Activated T-helper 1 cell treated with anti-CD3 and anti-CD28 coated beads, Interleukin-12 subunit alpha, Interleukin-12 subunit beta, Interleukin-2, Interleukin-4 antibody, amounts not matched to agents 30 ng/mL and 10 ng/mL and 1 ng/mL, durations not matched to agents 14 hours and 24 hours and 36 hours (primary cell): ENCODE data around the gene PKM. TPM values are rescaled to one million over a fixed set of nuclear protein-coding genes. Genes with fewer than 3 reads are reported as not detected.
"Not testable (repeated sequence)": the region's sequence is repeated elsewhere in the genome, so short reads cannot be mapped to it uniquely, and the experiment has no call there.

ENCODE experiments used
- DNase-seq: peaks from one replicate; pipeline ENCODE4 v3.0.0; 2021; ENCODE audit warnings: low spot score
- H3K27ac Mint-ChIP-seq: one replicate; pipeline ENCODE4 v1.8.0; 2021; ENCODE audit warnings: mild to moderate bottlenecking, mixed read lengths
- H3K27me3 Mint-ChIP-seq: one replicate; pipeline ENCODE4 v1.8.0; 2022; ENCODE audit warnings: mild to moderate bottlenecking, moderate library complexity, mixed read lengths; ENCODE audit not compliant: insufficient read depth
- H3K36me3 Mint-ChIP-seq: one replicate; pipeline ENCODE4 v1.8.0; 2021; ENCODE audit warnings: low read depth, mixed read lengths
- H3K4me1 Mint-ChIP-seq: one replicate; pipeline ENCODE4 v1.8.0; 2021; ENCODE audit warnings: low read depth, mixed read lengths
- H3K4me3 Mint-ChIP-seq: one replicate; pipeline ENCODE4 v1.8.0; 2021; ENCODE audit warnings: mild to moderate bottlenecking, moderate library complexity, mixed read lengths
- H3K9me3 Mint-ChIP-seq: one replicate; pipeline ENCODE4 v1.8.0; 2021; ENCODE audit warnings: mixed read lengths
- intact Hi-C: fragments of 100-400 bp; cut with micrococcal nuclease; formaldehyde crosslinking; loops from one replicate; pipeline ENCODE4 v1.15.1; 2024
- total RNA-seq: library from RNA; stranded (reverse); gene quantifications from 2 replicates; pipeline ENCODE4 v1.2.3, GENCODE V29; 2022

Gene PKM
- total RNA-seq, 1 donor from 2014 or later = 2,442 TPM

DNA sequence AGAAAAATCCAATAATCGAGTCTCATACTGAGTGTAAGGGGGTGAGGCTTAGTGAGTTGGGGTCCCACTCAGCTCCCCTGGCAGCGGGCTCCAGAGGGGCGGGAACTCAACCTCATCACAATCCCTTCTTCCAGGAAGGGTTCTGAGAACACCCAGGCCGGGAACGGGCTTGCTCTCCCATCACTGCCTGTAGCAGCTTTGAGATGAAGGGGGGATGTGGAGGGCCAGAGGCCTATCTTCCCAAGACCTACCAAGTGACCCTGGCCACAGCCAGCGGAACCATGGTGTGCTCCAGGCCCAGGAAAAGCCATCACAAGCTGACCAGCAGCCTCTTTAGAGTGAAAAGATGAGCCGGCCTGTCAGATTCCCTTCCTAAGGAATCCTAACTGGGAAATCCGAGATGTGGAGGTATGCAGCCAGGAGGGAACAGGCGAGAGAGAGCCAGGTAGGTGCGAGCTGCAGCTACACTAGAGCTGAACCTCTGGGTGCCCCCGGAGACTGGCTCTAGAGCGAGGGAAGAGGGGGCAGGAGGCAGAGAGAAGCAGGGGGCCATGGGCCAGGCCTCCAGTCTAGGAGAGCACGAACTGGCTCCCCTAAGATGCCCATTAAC, 51.9 kb downstream of the PKM start:
- H3K27ac Mint-ChIP-seq = no peak overlapping the region
- intact Hi-C loops = no loop called here
- no peak for DNase-seq
- H3K36me3 Mint-ChIP-seq = no peaks in the 10 kb centered on the region
- H3K4me1 Mint-ChIP-seq = no peaks in the 10 kb centered on the region
- peaks cover 34% of the 10 kb centered on the region for H3K27me3 Mint-ChIP-seq
- no peak overlapping the region for H3K4me3 Mint-ChIP-seq
- H3K9me3 Mint-ChIP-seq = no peaks in the 10 kb centered on the region

DNA sequence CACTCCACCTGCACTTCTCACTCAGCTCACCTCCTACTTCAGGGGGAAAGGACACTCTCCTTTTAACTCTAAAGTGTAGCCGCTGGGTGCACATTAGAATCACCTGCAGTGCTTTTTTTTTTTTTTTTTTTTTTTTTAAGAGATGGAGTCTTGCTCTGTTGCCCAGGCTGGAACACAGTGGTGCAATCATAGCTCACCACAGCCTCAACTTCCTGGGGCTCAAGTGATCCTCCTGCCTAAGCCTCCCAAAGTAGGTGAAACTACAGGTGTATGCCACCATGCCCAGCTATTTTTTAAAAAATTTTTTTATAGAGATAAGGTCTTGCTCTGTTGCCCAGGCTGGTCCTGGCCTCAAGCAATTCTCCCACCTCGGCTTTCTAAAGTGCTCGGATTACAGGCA, 54.2 kb downstream of the PKM start:
- DNase-seq = no peak
- no peaks in the 10 kb centered on the region for H3K36me3 Mint-ChIP-seq
- intact Hi-C loops = no loop called here
- no peaks in the 10 kb centered on the region for H3K9me3 Mint-ChIP-seq
- H3K27ac Mint-ChIP-seq = no peak overlapping the region
- peaks cover 20% of the 10 kb centered on the region for H3K27me3 Mint-ChIP-seq
- no peak overlapping the region for H3K4me3 Mint-ChIP-seq
- H3K4me1 Mint-ChIP-seq = no peaks in the 10 kb centered on the region

DNA sequence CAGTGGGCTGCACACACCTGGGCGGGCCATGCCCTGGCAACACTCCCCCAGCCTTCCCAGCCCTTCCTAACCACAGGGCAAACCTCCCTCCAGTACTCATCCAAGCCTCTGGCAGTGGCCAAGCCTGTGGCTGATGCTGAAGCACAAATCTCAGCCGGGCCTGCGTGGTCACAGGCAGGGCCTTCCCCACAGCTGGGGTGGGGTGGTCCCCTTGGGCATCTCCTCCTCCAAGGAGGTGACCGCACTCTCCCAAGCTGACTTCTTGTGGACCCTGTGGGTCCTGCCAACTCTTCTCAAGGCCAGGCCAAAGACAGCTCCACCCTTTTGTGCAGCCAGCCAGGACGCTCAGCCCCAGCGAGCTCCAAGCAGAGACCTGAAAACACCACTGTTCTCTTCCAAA, 54.8 kb downstream of the PKM start:
- no peaks in the 10 kb centered on the region for H3K36me3 Mint-ChIP-seq
- H3K4me3 Mint-ChIP-seq = no peak overlapping the region
- intact Hi-C loops = no loop called here
- no peaks in the 10 kb centered on the region for H3K4me1 Mint-ChIP-seq
- no peak for DNase-seq
- H3K27me3 Mint-ChIP-seq = peaks cover 15% of the 10 kb centered on the region
- no peak overlapping the region for H3K27ac Mint-ChIP-seq
- no peaks in the 10 kb centered on the region for H3K9me3 Mint-ChIP-seq

DNA sequence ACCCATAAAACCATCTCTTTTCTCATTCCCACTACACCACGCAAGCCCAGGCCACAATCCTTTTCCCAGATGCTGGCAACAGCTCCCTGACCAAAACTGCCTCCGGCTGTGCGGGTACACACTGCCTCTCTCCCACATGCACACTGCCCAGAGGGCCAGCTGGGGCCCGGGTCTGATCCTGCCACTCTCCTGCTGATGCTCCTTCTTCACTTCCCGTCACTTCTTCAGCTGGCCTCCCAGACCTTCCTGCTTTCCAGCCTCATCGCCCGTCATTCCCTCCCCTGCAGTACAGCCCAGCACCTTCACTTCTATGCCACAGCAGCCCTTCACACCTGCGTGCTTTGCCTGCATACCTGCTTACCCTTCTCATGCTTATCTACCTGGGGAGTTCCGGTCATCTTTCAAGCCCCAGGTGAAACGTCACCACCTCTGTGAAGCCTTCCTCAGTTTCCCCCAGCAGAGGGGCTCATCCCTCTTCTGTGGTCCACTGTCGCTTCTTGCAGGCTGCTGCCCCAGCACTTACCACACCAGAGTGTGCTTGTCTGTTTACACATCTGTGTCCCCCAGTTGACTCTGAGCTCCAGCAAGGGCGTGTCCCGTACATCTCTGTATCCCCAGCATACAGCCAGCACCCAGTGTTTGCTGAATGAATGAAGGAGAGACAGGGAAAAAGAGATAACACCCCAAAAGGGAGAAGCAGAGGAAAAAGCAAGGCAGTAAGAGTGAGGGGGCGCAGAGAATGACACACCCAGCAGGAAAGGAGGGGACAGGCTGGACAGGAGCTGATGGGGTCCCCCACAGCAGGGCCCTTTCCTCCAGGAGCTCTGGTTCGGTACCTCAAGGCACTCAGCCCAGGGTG, 55.6 kb downstream of the PKM start:
- Mint-ChIP-seq H3K27me3 (peaks cover 12% of the 10 kb centered on the region), H3K9me3 (no peaks in the 10 kb centered on the region), H3K4me1 (no peaks in the 10 kb centered on the region), H3K27ac (no peak overlapping the region), H3K4me3 (no peak overlapping the region), H3K36me3 (no peaks in the 10 kb centered on the region)
- DNase-seq = no peak
- intact Hi-C loops = no loop called here

DNA sequence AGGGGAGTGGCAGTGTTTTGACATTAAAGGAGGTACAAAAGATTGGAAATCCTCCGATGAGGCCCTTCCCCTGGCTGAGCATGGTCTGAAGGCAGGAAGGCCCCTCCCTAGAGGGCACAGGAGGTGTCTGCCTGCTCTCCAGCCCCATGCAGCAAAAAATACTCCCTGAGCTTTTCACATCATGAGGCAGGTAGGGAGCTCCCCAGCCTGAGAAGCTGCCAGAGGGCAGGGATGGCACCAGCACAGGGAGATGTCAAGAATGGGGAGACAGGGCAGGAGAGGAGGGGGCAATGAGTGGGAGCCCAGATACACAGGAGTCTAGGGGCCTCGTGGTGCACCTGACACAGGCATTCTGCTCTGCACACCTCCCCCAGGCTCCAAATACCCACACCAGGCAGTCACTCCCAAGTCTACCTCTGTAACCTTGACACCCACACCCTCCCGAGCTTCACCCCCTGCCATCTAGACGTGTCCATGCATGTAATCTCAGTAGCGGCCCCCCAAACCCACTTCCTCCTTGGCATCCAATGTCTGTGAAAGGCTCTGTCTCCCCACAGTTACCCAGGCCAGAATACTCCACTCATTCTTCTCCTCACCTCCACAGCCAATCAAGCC, 56.3 kb downstream of the PKM start:
- Mint-ChIP-seq H3K9me3 (no peaks in the 10 kb centered on the region), H3K27me3 (peaks cover 12% of the 10 kb centered on the region), H3K27ac (no peak overlapping the region), H3K4me1 (no peaks in the 10 kb centered on the region), H3K36me3 (no peaks in the 10 kb centered on the region), H3K4me3 (no peak overlapping the region)
- DNase-seq = no peak
- intact Hi-C loops = no loop called here

DNA sequence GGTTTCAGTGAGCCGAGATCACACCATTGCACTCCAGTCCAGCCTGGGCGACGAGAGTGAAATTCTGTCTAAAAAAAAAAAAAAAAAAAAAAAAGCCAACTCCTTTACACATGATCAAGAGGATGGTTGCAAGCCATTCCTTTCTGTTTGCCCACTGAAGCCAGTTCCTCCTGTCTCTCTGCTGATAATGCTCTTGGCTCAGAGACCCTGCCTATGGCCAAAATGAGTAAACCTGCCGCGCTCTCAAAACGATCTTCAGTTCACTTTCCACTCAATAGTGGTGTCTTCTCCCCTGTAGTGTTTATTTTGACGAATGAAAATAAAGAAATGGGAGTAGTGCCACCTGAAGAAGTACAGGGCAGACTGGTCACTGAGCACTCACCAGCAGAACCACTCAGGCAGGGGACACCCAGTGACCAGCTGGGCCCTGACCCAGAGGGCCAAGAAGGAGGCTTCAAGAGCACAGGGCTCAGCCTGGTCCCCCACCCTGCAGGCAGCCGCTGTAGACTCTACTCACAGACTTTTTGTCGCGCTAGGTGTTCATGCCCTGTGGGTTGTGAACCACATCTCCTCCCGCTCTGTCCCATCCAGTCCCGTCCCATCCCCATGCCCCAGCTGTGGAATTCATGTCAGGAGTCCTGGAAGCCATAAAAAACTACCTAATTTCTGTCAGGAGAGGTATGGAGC, 57.0 kb downstream of the PKM start:
- Mint-ChIP-seq H3K4me3 (no peak overlapping the region), H3K27ac (no peak overlapping the region), H3K4me1 (peaks cover under 1% of the 10 kb centered on the region), H3K36me3 (no peaks in the 10 kb centered on the region), H3K9me3 (no peaks in the 10 kb centered on the region), H3K27me3 (peaks cover 12% of the 10 kb centered on the region)
- intact Hi-C loops = no loop called here
- DNase-seq = no peak

DNA sequence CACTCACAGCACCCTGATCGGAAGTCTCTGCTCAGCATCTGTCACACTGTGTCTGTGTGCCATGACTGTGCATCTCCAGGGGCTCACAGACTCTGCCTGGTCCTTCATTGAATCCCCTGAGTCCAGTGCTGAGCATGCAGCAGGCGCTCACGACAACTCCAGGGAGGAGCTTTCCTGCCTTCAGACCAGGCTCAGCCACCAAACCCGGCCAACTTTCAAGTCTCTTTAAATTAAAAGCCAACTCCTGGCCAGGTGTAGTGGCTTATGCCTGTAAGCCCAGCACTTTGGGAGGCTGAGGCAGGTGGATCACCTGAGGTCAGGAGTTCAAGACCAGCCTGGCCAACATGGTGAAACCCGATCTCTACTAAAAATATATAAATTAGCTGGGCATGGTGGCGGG, 57.6 kb downstream of the PKM start:
- H3K27ac Mint-ChIP-seq = no peak overlapping the region
- peaks cover 7% of the 10 kb centered on the region for H3K4me1 Mint-ChIP-seq
- intact Hi-C loops = no loop called here
- no peaks in the 10 kb centered on the region for H3K36me3 Mint-ChIP-seq
- H3K27me3 Mint-ChIP-seq = peaks cover 12% of the 10 kb centered on the region
- H3K4me3 Mint-ChIP-seq = no peak overlapping the region
- no peak for DNase-seq
- H3K9me3 Mint-ChIP-seq = no peaks in the 10 kb centered on the region

DNA sequence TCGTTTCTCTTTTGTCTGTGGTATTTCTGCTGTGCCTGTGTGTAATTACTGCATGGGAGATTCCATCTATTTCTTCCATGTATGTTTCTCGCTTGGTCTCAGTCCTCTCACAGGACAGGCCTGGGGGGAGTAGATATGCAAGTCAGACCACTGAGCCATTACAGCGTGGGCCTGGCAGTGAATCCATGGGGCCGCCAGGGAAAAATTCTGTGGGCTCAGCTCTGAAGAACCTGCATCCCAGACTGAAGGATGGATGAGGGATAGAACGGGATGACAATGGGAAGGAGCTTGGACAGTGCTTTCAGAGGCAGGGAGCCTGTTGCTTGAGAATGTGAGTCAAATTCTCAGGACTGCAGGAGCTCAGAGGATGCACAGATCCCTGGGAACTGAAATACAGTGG, 58.2 kb downstream of the PKM start:
- no peak for DNase-seq
- Mint-ChIP-seq H3K4me3 (no peak overlapping the region), H3K27me3 (peaks cover 12% of the 10 kb centered on the region), H3K27ac (no peak overlapping the region), H3K36me3 (no peaks in the 10 kb centered on the region), H3K4me1 (peaks cover 13% of the 10 kb centered on the region), H3K9me3 (no peaks in the 10 kb centered on the region)
- intact Hi-C loops = no loop called here

DNA sequence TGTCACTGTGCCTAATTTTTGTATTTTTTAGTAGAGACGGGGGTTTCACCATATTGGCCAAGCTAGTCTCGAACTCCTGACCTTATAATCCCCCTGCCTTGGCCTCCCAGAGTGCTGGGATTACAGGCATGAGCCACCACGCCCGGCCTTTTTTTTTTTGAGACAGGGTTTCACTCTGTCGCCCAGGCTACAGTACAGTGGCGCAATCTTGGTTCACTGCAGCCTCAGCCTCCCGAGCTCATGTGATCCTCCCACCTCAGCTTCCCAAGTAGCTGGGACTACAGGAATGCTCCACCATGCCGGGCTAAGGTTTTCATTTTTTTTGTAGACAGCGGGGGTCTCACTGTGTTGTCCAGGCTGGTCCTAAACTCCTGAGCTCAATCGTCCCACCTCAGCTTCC, 59.0 kb downstream of the PKM start:
- H3K4me3 Mint-ChIP-seq, DNase-seq, H3K27ac Mint-ChIP-seq, intact Hi-C loops, H3K36me3 Mint-ChIP-seq, H3K9me3 Mint-ChIP-seq: not testable (repeated sequence)
- Mint-ChIP-seq H3K4me1 (peaks cover 13% of the 10 kb centered on the region), H3K27me3 (peaks cover 12% of the 10 kb centered on the region)

DNA sequence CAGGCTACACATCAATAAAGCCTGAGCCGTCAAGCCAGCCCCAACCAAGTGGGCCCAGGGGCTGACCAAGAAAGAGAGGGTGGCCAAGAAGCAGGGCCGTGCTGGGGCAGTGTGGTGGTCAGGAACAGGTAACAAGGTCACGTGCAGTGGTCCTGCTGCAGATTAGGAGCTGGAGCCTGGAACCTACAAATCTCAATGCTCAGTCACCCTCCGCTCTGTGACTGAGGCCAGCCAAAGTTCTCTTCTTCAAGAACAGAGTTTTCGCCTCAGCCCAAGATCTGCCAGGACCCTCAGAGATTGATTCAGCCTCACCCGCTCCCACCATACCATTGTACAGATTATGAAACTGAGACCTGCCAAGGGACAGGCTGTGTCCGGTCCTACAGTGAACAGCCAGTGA, 60.3 kb downstream of the PKM start:
- Mint-ChIP-seq H3K36me3 (no peaks in the 10 kb centered on the region), H3K27ac (no peak overlapping the region)

DNA sequence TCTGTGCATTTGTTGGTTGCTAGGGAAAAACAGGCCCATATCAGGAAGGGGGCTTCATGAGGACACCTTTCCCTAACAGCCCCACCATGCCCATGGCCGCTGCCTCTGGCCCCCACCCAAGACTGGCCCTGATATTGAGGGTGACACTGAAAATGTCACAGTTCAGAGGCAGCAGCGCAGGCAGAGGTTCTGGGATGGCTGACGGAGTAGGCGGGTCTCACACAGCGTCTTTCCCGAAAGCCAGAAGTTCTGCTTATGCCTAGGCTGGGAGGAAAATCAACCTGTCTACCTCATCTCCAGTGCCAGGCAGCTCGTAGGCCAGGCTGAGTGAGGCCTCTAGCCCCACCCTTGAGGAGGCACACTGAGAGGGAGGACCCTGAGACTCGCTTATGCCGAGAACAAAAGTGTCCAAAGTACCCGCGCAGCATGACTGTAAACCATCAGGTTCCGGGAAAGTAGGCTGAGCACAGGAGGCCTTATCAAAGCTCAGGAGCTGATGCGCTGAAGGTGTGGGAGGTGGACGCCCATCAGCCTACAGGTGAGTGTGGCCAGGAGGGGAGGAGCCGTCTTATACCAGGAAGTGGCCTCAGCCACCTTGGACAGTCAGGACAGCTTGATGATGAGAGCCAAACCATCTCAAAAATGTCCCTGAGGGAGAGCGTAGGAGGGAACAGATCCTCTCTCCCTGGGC, 60.9 kb downstream of the PKM start:
- H3K36me3 Mint-ChIP-seq = no peaks in the 10 kb centered on the region
- H3K27ac Mint-ChIP-seq = no peak overlapping the region
- peaks cover 13% of the 10 kb centered on the region for H3K4me1 Mint-ChIP-seq
- H3K27me3 Mint-ChIP-seq = peaks cover 9% of the 10 kb centered on the region
- H3K9me3 Mint-ChIP-seq = no peaks in the 10 kb centered on the region
- intact Hi-C loops = no loop called here
- no peak overlapping the region for H3K4me3 Mint-ChIP-seq
- DNase-seq = no peak

More for the DNA sequence above, 60.3 kb downstream of the PKM start:
- no peak for DNase-seq
- intact Hi-C loops = no loop called here
- Mint-ChIP-seq H3K9me3 (no peaks in the 10 kb centered on the region), H3K27me3 (peaks cover 14% of the 10 kb centered on the region), H3K4me1 (peaks cover 13% of the 10 kb centered on the region), H3K4me3 (no peak overlapping the region)

DNA sequence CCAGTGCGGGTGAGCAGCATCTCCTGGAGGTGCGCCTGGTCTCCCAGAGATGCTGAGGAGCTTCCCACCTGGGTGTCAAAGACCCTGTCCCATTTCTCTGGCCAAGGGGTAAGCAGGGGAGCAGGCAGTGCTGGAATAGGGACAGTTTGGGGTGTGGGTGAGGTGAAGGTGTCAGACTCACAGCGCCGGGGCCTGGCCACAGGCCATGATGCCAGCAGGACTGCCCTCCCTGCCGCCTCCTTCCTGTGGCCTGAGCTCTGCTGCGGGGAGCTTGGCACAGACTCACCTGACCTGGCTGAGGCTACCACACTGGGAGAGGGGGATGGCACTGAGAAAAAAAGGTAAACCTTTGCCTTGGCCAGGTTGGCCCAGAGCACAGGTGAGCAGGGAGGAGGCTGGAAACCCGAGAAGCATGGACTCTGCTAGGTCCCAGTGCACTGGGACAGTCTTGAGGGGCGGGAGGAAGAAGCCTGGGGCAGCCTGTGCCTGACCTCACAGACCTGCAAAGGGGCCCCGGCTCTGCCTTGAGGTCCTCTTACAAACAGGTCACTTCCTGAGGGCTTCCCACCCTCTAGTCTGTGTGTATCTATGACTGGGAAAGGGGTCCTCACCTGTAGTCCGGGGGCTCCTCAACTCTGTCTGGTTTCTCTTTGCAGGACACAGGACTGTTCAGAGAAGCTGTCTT, 61.6 kb downstream of the PKM start:
- no peaks in the 10 kb centered on the region for H3K9me3 Mint-ChIP-seq
- peaks cover 13% of the 10 kb centered on the region for H3K4me1 Mint-ChIP-seq
- peaks cover 5% of the 10 kb centered on the region for H3K27me3 Mint-ChIP-seq
- H3K36me3 Mint-ChIP-seq = no peaks in the 10 kb centered on the region
- DNase-seq = no peak
- no peak overlapping the region for H3K4me3 Mint-ChIP-seq
- intact Hi-C loops = no loop called here
- no peak overlapping the region for H3K27ac Mint-ChIP-seq
